Measurements from ENCODE around the gene FUCA2. TPM values are rescaled to one million over a fixed set of nuclear protein-coding genes. Genes with fewer than 3 reads are reported as not detected.

FUCA2 gene
- total RNA-seq, 1 donor from 2014 or later = 64.0 TPM

GRCh38 chr6:143549221-143549948 lies 37.9 kb upstream of the FUCA2 start:
- Histone ChIP-seq H3K27ac (ENCODE audit: low read depth, low read length) (no peak overlapping the region), H3K9ac (ENCODE audit: low read length) (no peak overlapping the region), H2AFZ (ENCODE audit: low read depth, low read length) (no peak overlapping the region), H3K9me3 (ENCODE audit: insufficient read depth, low read depth, low read length) (no peaks in the 10 kb centered on the region), H3K4me2 (ENCODE audit: low read length) (no peak overlapping the region), H3K27me3 (ENCODE audit: insufficient read depth, low read length) (no peaks in the 10 kb centered on the region), H3K4me3 (ENCODE audit: insufficient read depth, low read depth, low read length) (no peak overlapping the region), H4K20me1 (ENCODE audit: insufficient read depth, low read length) (no peaks in the 10 kb centered on the region), H3K4me1 (ENCODE audit: insufficient read depth, low read length) (no peaks in the 10 kb centered on the region), H3K36me3 (ENCODE audit: insufficient read depth, low read length) (no peaks in the 10 kb centered on the region), H3K79me2 (ENCODE audit: insufficient read depth, low read length) (no peaks in the 10 kb centered on the region)
- DNase-seq (ENCODE audit: low read depth) (no peak), FAIRE-seq (no peak)
- Mint-ChIP-seq H3K27me3 (ENCODE audit: low read depth, unreplicated experiment) (no peaks in the 10 kb centered on the region), H3K4me1 (ENCODE audit: low read depth, unreplicated experiment) (peaks cover 14% of the 10 kb centered on the region), H3K9me3 (ENCODE audit: unreplicated experiment) (no peaks in the 10 kb centered on the region), H3K36me3 (ENCODE audit: low read depth, unreplicated experiment) (no peaks in the 10 kb centered on the region), H3K4me3 (ENCODE audit: unreplicated experiment) (no peak overlapping the region), H3K27ac (ENCODE audit: unreplicated experiment) (no peak overlapping the region)
- TF ChIP-seq EZH2 (IDR thresholded peaks at IDR 0.05; ENCODE audit: insufficient read depth, low read length) (no peak), CTCF (IDR thresholded peaks at IDR 0.05; ENCODE audit: insufficient read depth, low read depth, low read length) (no peak)

DNA sequence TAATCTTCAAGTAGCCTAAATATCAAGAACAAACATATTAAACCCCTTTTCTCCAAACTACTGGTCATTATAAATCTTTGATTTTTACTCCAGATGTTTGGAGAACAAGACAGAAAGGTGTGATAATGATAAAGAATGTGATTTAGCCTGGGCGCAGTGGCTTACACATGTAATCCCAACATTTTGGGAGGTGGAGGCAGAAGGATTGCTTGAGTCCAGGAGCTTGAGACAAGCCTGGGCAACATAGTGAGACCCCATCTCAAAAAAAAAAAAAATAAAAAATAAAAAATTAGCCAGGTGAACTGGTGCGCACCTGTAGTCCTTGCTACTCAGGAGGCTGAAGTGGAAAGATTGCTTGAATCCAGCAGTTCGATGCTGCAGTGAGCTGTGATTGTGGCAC lies 35.1 kb upstream of the FUCA2 start:
- FAIRE-seq (no peak), DNase-seq (ENCODE audit: low read depth) (no peak)
- Mint-ChIP-seq H3K4me1 (ENCODE audit: low read depth, unreplicated experiment) (peaks cover 8% of the 10 kb centered on the region), H3K27me3 (ENCODE audit: low read depth, unreplicated experiment) (peaks cover 1% of the 10 kb centered on the region), H3K36me3 (ENCODE audit: low read depth, unreplicated experiment) (no peaks in the 10 kb centered on the region), H3K9me3 (ENCODE audit: unreplicated experiment) (no peaks in the 10 kb centered on the region), H3K27ac (ENCODE audit: unreplicated experiment) (no peak overlapping the region), H3K4me3 (ENCODE audit: unreplicated experiment) (no peak overlapping the region)
- no peaks in the 10 kb centered on the region for H3K9me3 ChIP-seq (ENCODE audit: insufficient read depth, low read depth, low read length)
- no peaks in the 10 kb centered on the region for H4K20me1 ChIP-seq (ENCODE audit: insufficient read depth, low read length)
- no peak overlapping the region for H3K4me3 ChIP-seq (ENCODE audit: insufficient read depth, low read depth, low read length)
- no peaks in the 10 kb centered on the region for H3K4me1 ChIP-seq (ENCODE audit: insufficient read depth, low read length)
- TF ChIP-seq EZH2 (IDR thresholded peaks at IDR 0.05; ENCODE audit: insufficient read depth, low read length) (no peak), CTCF (IDR thresholded peaks at IDR 0.05; ENCODE audit: insufficient read depth, low read depth, low read length) (no peak)
- no peak overlapping the region for H3K9ac ChIP-seq (ENCODE audit: low read length)
- no peak overlapping the region for H2AFZ ChIP-seq (ENCODE audit: low read depth, low read length)
- no peak overlapping the region for H3K27ac ChIP-seq (ENCODE audit: low read depth, low read length)
- no peaks in the 10 kb centered on the region for H3K36me3 ChIP-seq (ENCODE audit: insufficient read depth, low read length)
- H3K4me2 ChIP-seq (ENCODE audit: low read length) = no peak overlapping the region
- peaks cover 2% of the 10 kb centered on the region for H3K79me2 ChIP-seq (ENCODE audit: insufficient read depth, low read length)
- H3K27me3 ChIP-seq (ENCODE audit: insufficient read depth, low read length) = no peaks in the 10 kb centered on the region

DNA sequence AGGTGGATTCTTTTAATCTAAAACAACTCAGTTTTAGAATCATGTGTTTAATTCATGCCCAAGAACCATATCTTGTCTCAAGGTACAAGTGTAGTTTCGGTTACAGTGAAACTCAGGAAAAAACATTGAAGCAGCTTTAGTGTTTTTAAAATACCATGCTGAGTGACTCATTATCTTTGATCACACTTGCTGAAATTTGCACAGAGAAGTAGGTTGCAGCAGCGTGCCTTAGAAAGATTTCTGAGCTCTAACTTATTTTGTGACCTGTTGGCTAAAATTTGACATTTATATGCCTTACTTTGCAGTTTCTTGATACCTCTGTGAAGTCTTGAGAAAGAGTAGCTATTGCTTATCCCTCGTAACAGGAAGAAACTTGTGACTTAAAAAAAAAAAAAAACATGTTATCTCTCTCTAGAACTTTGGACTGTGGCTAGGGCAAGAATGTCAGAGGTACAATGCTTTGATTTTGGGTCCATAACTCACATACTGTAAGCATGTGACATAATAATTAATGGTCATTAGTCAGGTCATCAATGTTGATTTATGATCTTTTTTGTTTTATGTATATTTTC lies 34.5 kb upstream of the FUCA2 start:
- Histone ChIP-seq H3K4me1 (ENCODE audit: insufficient read depth, low read length) (no peaks in the 10 kb centered on the region), H3K9ac (ENCODE audit: low read length) (no peak overlapping the region), H3K4me3 (ENCODE audit: insufficient read depth, low read depth, low read length) (no peak overlapping the region), H3K9me3 (ENCODE audit: insufficient read depth, low read depth, low read length) (no peaks in the 10 kb centered on the region), H3K4me2 (ENCODE audit: low read length) (peak overlapping the region; percentile 9), H3K27me3 (ENCODE audit: insufficient read depth, low read length) (no peaks in the 10 kb centered on the region), H3K36me3 (ENCODE audit: insufficient read depth, low read length) (no peaks in the 10 kb centered on the region), H4K20me1 (ENCODE audit: insufficient read depth, low read length) (no peaks in the 10 kb centered on the region), H2AFZ (ENCODE audit: low read depth, low read length) (no peak overlapping the region), H3K27ac (ENCODE audit: low read depth, low read length) (no peak overlapping the region), H3K79me2 (ENCODE audit: insufficient read depth, low read length) (peaks cover 2% of the 10 kb centered on the region)
- no peak for TF ChIP-seq CTCF (IDR thresholded peaks at IDR 0.05; ENCODE audit: insufficient read depth, low read depth, low read length)
- TF ChIP-seq EZH2 (IDR thresholded peaks at IDR 0.05; ENCODE audit: insufficient read depth, low read length) = no peak
- Mint-ChIP-seq H3K9me3 (ENCODE audit: unreplicated experiment) (no peaks in the 10 kb centered on the region), H3K4me3 (ENCODE audit: unreplicated experiment) (no peak overlapping the region), H3K36me3 (ENCODE audit: low read depth, unreplicated experiment) (no peaks in the 10 kb centered on the region), H3K27ac (ENCODE audit: unreplicated experiment) (peak overlapping the region; percentile 68), H3K27me3 (ENCODE audit: low read depth, unreplicated experiment) (peaks cover 2% of the 10 kb centered on the region), H3K4me1 (ENCODE audit: low read depth, unreplicated experiment) (peaks cover 8% of the 10 kb centered on the region)
- FAIRE-seq (no peak), DNase-seq (ENCODE audit: low read depth) (peak; percentile 25)
